ENCODE results near the gene USP35. TPM values are rescaled to one million over a fixed set of nuclear protein-coding genes. Genes with fewer than 3 reads are reported as not detected.

USP35 gene
- total RNA-seq, 1 experiment from 2014 or later = 11.3 TPM

GRCh38 chr11:78187366-78188285 lies 1.1 kb upstream of the USP35 start:
- POLR2A ChIA-PET = interaction anchor here (0.5 to 2.2 kb wide), 6 partner anchors 48 to 387 kb away, joined by 3 to 32 read pairs (median 4); partner anchors contain the start of genes ALG8 and NARS2
- Mint-ChIP-seq H3K4me3 (ENCODE audit: unreplicated experiment) (peak overlapping the region; percentile 98), H3K4me1 (ENCODE audit: low read depth, unreplicated experiment) (peaks cover 37% of the 10 kb centered on the region), H3K9me3 (ENCODE audit: unreplicated experiment) (no peaks in the 10 kb centered on the region), H3K27me3 (ENCODE audit: insufficient read depth, unreplicated experiment) (no peaks in the 10 kb centered on the region), H3K36me3 (ENCODE audit: insufficient read depth, unreplicated experiment) (peaks cover 16% of the 10 kb centered on the region), H3K27ac (ENCODE audit: unreplicated experiment) (peak overlapping the region; percentile 84)
- Histone ChIP-seq H3K4me1 (peaks cover 28% of the 10 kb centered on the region), H3K36me3 (ENCODE audit: control insufficient read depth, insufficient read depth, low read length) (no peaks in the 10 kb centered on the region), H3K9me3 (no peaks in the 10 kb centered on the region), H3K27me3 (replicated peaks; ENCODE audit: control insufficient read depth, insufficient read depth, low read length) (no peaks in the 10 kb centered on the region), H3K4me3 (ENCODE audit: low read depth, low read length) (peak overlapping the region; percentile 82)
- BruUV-seq (replicated peaks) = TSS peak; percentile 40
- CTCF ChIA-PET = interaction anchor here (0.5 to 1.5 kb wide), 9 partner anchors 8 to 377 kb away, joined by 3 to 8 read pairs (median 3); partner anchors contain the start of gene ALG8
- no peak for TF ChIP-seq CTCF (IDR thresholded peaks at IDR 0.05; ENCODE audit: insufficient read depth in 1 of 2, low read depth in 1 of 2, low read length in 1 of 2, severe bottlenecking in 1 of 2, unreplicated experiment in 1 of 2)
- DNase-seq = no peak
- intact Hi-C loops (cut with micrococcal nuclease; ENCODE audit: unreplicated experiment) = loop anchor here (1.0 to 5.0 kb wide), 5 partner anchors 38 to 195 kb away; partner anchors contain the start of genes ALG8 and NDUFC2

GRCh38 chr11:78189174-78189724 lies 530 bp downstream of the USP35 start:
- ChIA-PET POLR2A (interaction anchor here (0.7 to 2.2 kb wide), 4 partner anchors 50 to 384 kb away, joined by 3 to 32 read pairs (median 3); partner anchors contain the start of gene ALG8), CTCF (interaction anchor here (0.6 to 1.5 kb wide), 6 partner anchors 24 to 380 kb away, joined by 3 to 8 read pairs (median 4); partner anchors contain the start of gene ALG8)
- intact Hi-C loops (cut with micrococcal nuclease; ENCODE audit: unreplicated experiment) = loop anchor here (5.0 kb wide), 2 partner anchors 112 to 193 kb away; partner anchors contain the start of gene NDUFC2
- Mint-ChIP-seq H3K4me3 (ENCODE audit: unreplicated experiment) (peak overlapping the region; percentile 98), H3K27me3 (ENCODE audit: insufficient read depth, unreplicated experiment) (no peaks in the 10 kb centered on the region), H3K9me3 (ENCODE audit: unreplicated experiment) (no peaks in the 10 kb centered on the region), H3K4me1 (ENCODE audit: low read depth, unreplicated experiment) (peaks cover 38% of the 10 kb centered on the region), H3K36me3 (ENCODE audit: insufficient read depth, unreplicated experiment) (peaks cover 17% of the 10 kb centered on the region), H3K27ac (ENCODE audit: unreplicated experiment) (peak overlapping the region; percentile 84)
- BruUV-seq (replicated peaks) = no TSS peak
- no peak for TF ChIP-seq CTCF (IDR thresholded peaks at IDR 0.05; ENCODE audit: insufficient read depth in 1 of 2, low read depth in 1 of 2, low read length in 1 of 2, severe bottlenecking in 1 of 2, unreplicated experiment in 1 of 2)
- H3K4me3 ChIP-seq (ENCODE audit: low read depth, low read length) = peak overlapping the region; percentile 82
- H3K9me3 ChIP-seq = no peaks in the 10 kb centered on the region
- DNase-seq = no peak
- H3K4me1 ChIP-seq = peaks cover 28% of the 10 kb centered on the region
- no peaks in the 10 kb centered on the region for H3K36me3 ChIP-seq (ENCODE audit: control insufficient read depth, insufficient read depth, low read length)
- no peaks in the 10 kb centered on the region for H3K27me3 ChIP-seq (replicated peaks; ENCODE audit: control insufficient read depth, insufficient read depth, low read length)

GRCh38 chr11:78189851-78190250 lies 1.1 kb downstream of the USP35 start:
- CTCF ChIA-PET = interaction anchor here (0.6 kb wide), 1 partner anchor 229 kb away, joined by 3 read pairs; no protein-coding TSS in a partner anchor
- BruUV-seq (replicated peaks) = no TSS peak
- intact Hi-C loops (cut with micrococcal nuclease; ENCODE audit: unreplicated experiment) = loop anchor here (5.0 kb wide), 2 partner anchors 113 to 192 kb away; partner anchors contain the start of gene NDUFC2
- Mint-ChIP-seq H3K4me1 (ENCODE audit: low read depth, unreplicated experiment) (peaks cover 44% of the 10 kb centered on the region), H3K27me3 (ENCODE audit: insufficient read depth, unreplicated experiment) (no peaks in the 10 kb centered on the region), H3K27ac (ENCODE audit: unreplicated experiment) (peak overlapping the region; percentile 84), H3K4me3 (ENCODE audit: unreplicated experiment) (peak overlapping the region; percentile 98), H3K36me3 (ENCODE audit: insufficient read depth, unreplicated experiment) (peaks cover 22% of the 10 kb centered on the region), H3K9me3 (ENCODE audit: unreplicated experiment) (no peaks in the 10 kb centered on the region)
- no peak for TF ChIP-seq CTCF (IDR thresholded peaks at IDR 0.05; ENCODE audit: insufficient read depth in 1 of 2, low read depth in 1 of 2, low read length in 1 of 2, severe bottlenecking in 1 of 2, unreplicated experiment in 1 of 2)
- Histone ChIP-seq H3K4me3 (ENCODE audit: low read depth, low read length) (no peak overlapping the region), H3K9me3 (no peaks in the 10 kb centered on the region), H3K4me1 (peaks cover 28% of the 10 kb centered on the region), H3K36me3 (ENCODE audit: control insufficient read depth, insufficient read depth, low read length) (no peaks in the 10 kb centered on the region), H3K27me3 (replicated peaks; ENCODE audit: control insufficient read depth, insufficient read depth, low read length) (no peaks in the 10 kb centered on the region)
- POLR2A ChIA-PET = no interaction called here
- DNase-seq = peak in 1 of 2 experiments; percentile 34
